ENCODE data around the gene STOML3. TPM values are rescaled to one million over a fixed set of nuclear protein-coding genes. Genes with fewer than 3 reads are reported as not detected.

Gene STOML3
- total and polyA plus RNA-seq, 2 of the 4 experiments (the other 2 are of a cell fraction): not detected

GRCh38 chr13:38960175-38960574 lies 30.5 kb downstream of the STOML3 start:
- in situ Hi-C loops (cut with MboI; ENCODE audit: low sequenced_read_pairs) (no loop called here), dilution Hi-C loops (cut with HindIII; ENCODE audit: low sequenced_read_pairs, unreplicated experiment) (no loop called here), intact Hi-C loops (cut with micrococcal nuclease) (no loop called here)
- Histone ChIP-seq H3K36me3 (ENCODE audit: control insufficient read depth, insufficient read depth, low read length) (no peaks in the 10 kb centered on the region), H2AK5ac (ENCODE audit: low read depth, low read length) (no peak overlapping the region), H2BK120ac (ENCODE audit: low read depth, low read length) (no peak overlapping the region), H3K18ac (ENCODE audit: low read depth, low read length) (no peak overlapping the region), H3K27ac (ENCODE audit: insufficient read depth, low read length) (no peak overlapping the region), H2AK9ac (replicated peaks; ENCODE audit: low read depth, low read length, poor library complexity) (no peak overlapping the region), H3K27me3 (ENCODE audit: control insufficient read depth, insufficient read depth, low read length) (no peaks in the 10 kb centered on the region), H3K79me1 (ENCODE audit: low read depth in 1 of 2, low read length in 2 of 2) (no peaks in the 10 kb centered on the region), H3K4me1 (ENCODE audit: control insufficient read depth, insufficient read depth, low read length) (no peaks in the 10 kb centered on the region), H3K9me1 (ENCODE audit: insufficient read depth, low read length) (no peaks in the 10 kb centered on the region), H3K4me3 (ENCODE audit: insufficient read depth, low read depth, low read length) (no peak overlapping the region), H3K9ac (ENCODE audit: low read depth, low read length) (no peak overlapping the region), H3K9me3 (ENCODE audit: control insufficient read depth, insufficient read depth, low read length) (no peaks in the 10 kb centered on the region), H3K56ac (ENCODE audit: extremely low read depth, insufficient read depth, low read length) (no peak overlapping the region), H2AFZ (replicated peaks; ENCODE audit: low read length, poor library complexity) (no peak overlapping the region), H2BK20ac (ENCODE audit: low read depth, low read length) (no peak overlapping the region), H4K5ac (ENCODE audit: low read depth, low read length) (no peak overlapping the region), H2BK15ac (ENCODE audit: low read depth, low read length) (no peak overlapping the region), H3K4me2 (ENCODE audit: low read depth, low read length) (no peak overlapping the region), H2BK5ac (ENCODE audit: low read depth, low read length, poor library complexity, severe bottlenecking) (no peak overlapping the region), H4K91ac (ENCODE audit: insufficient read depth, low read depth, low read length) (no peak overlapping the region), H3K14ac (replicated peaks; ENCODE audit: low read depth, low read length) (no peak overlapping the region), H3K23ac (ENCODE audit: low read depth, low read length) (no peak overlapping the region), H4K20me1 (ENCODE audit: insufficient read depth, low read length) (no peaks in the 10 kb centered on the region), H4K8ac (ENCODE audit: low read depth in 2 of 2, low read length in 2 of 2) (no peak overlapping the region), H3K4ac (ENCODE audit: low read depth, low read length) (no peak overlapping the region)
- CTCF ChIA-PET: no interaction called here
- DNase-seq (no peak), ATAC-seq (ENCODE audit: low read depth) (no peak)
- no TSS peak for BruUV-seq (replicated peaks)
- POLR2A ChIA-PET (ENCODE audit: unreplicated experiment): no interaction called here
- TF ChIP-seq, protein P1, sequence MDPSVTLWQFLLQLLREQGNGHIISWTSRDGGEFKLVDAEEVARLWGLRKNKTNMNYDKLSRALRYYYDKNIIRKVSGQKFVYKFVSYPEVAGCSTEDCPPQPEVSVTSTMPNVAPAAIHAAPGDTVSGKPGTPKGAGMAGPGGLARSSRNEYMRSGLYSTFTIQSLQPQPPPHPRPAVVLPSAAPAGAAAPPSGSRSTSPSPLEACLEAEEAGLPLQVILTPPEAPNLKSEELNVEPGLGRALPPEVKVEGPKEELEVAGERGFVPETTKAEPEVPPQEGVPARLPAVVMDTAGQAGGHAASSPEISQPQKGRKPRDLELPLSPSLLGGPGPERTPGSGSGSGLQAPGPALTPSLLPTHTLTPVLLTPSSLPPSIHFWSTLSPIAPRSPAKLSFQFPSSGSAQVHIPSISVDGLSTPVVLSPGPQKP (IDR thresholded peaks at IDR 0.05; ENCODE audit: borderline replicate concordance, low read depth, low read length): no peak
- TF ChIP-seq CEBPB (IDR thresholded peaks at IDR 0.05; ENCODE audit: low read depth, low read length) (no peak), FOS (IDR thresholded peaks at IDR 0.05; ENCODE audit: low read depth, low read length) (no peak), SMC3 (IDR thresholded peaks at IDR 0.05; ENCODE audit: low read depth, low read length) (no peak), RCOR1 (IDR thresholded peaks at IDR 0.05; ENCODE audit: insufficient replicate concordance, low read length) (no peak), MAFK (IDR thresholded peaks at IDR 0.05; ENCODE audit: low read depth, low read length) (no peak), USF2 (IDR thresholded peaks at IDR 0.05; ENCODE audit: low read depth, low read length) (no peak), POLR2A (IDR thresholded peaks at IDR 0.05; ENCODE audit: low read depth, low read length) (no peak), NFE2L2 (IDR thresholded peaks at IDR 0.05; ENCODE audit: low read depth, low read length) (no peak)

Measured in IMR-90 (cell line).